Left ventricle myocardium inferior (tissue), 1 donor: Measurements from ENCODE around the gene SV2B. TPM values are rescaled to one million over a fixed set of nuclear protein-coding genes. Genes with fewer than 3 reads are reported as not detected.
A peak's percentile ranks its signal among the peaks of the same experiment; 100 is the strongest.

ENCODE experiments used
- DNase-seq: peaks from one replicate; pipeline ENCODE4 v3.0.0-alpha.2; 2020
- H3K27ac ChIP-seq: fragments of 200-600 bp; replicated peaks from 2 replicates; pipeline ENCODE4 v1.8.0; 2021
- H3K27me3 ChIP-seq: fragments of 200-600 bp; 2 replicates; pipeline ENCODE4 v1.8.0; 2021; ENCODE audit warnings: low read depth
- H3K36me3 ChIP-seq: fragments of 200-600 bp; 2 replicates; pipeline ENCODE4 v1.8.0; 2021
- H3K4me1 ChIP-seq: fragments of 200-600 bp; 2 replicates; pipeline ENCODE4 v1.8.0; 2021
- H3K4me3 ChIP-seq: fragments of 200-600 bp; 2 replicates; pipeline ENCODE4 v1.8.0; 2021; ENCODE audit warnings: mild to moderate bottlenecking, moderate library complexity
- H3K9me3 ChIP-seq: fragments of 200-600 bp; replicated peaks from 2 replicates; pipeline ENCODE4 v1.8.0; 2021
- intact Hi-C: fragments of 100-400 bp; cut with micrococcal nuclease; formaldehyde crosslinking; loops from one replicate; pipeline ENCODE4 v1.11.0; 2022
- total RNA-seq: library from RNA; stranded (reverse); fragmentation: NEBNext Ultra II Directional; extraction: Animal tissue kit (Norgen Biotek cat#: 25700); gene quantifications from one replicate; pipeline ENCODE4 v1.2.1, GENCODE V29; 2021
- TF ChIP-seq, protein P1 (sequence below): fragments of 200-600 bp; IDR thresholded peaks from 2 replicates; pipeline ENCODE4 v1.8.0; 2021; ENCODE audit warnings: antibody characterized with exemption, mild to moderate bottlenecking, borderline replicate concordance
- donor health status: DM: no; HTN: yes; CAD: no; lungs with severe emphysema.

Gene SV2B
- total RNA-seq, 1 donor from 2014 or later, result 2.8 TPM

- DNase-seq, result no peak
- intact Hi-C loops, result loop anchor here (10.0 kb wide), 1 partner anchor 76 kb away; no protein-coding TSS in a partner anchor
- TF ChIP-seq, protein P1, sequence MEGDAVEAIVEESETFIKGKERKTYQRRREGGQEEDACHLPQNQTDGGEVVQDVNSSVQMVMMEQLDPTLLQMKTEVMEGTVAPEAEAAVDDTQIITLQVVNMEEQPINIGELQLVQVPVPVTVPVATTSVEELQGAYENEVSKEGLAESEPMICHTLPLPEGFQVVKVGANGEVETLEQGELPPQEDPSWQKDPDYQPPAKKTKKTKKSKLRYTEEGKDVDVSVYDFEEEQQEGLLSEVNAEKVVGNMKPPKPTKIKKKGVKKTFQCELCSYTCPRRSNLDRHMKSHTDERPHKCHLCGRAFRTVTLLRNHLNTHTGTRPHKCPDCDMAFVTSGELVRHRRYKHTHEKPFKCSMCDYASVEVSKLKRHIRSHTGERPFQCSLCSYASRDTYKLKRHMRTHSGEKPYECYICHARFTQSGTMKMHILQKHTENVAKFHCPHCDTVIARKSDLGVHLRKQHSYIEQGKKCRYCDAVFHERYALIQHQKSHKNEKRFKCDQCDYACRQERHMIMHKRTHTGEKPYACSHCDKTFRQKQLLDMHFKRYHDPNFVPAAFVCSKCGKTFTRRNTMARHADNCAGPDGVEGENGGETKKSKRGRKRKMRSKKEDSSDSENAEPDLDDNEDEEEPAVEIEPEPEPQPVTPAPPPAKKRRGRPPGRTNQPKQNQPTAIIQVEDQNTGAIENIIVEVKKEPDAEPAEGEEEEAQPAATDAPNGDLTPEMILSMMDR, result peak; percentile 12
- Histone ChIP-seq H3K9me3 (peaks cover 6% of the 10 kb centered on the region), H3K27me3 (peaks cover 20% of the 10 kb centered on the region), H3K4me3 (no peak overlapping the region), H3K27ac (no peak overlapping the region), H3K4me1 (no peaks in the 10 kb centered on the region), H3K36me3 (no peaks in the 10 kb centered on the region)
Observed at GRCh38 chr15:91068966-91069365, 31.1 kb upstream of the SV2B start.

GRCh38 chr15:91070872-91071271, 29.2 kb upstream of the SV2B start:
- intact Hi-C loops, result no loop called here
- no peak for DNase-seq
- TF ChIP-seq, protein P1, result no peak
- Histone ChIP-seq H3K9me3 (no peaks in the 10 kb centered on the region), H3K4me1 (no peaks in the 10 kb centered on the region), H3K27me3 (peaks cover 20% of the 10 kb centered on the region), H3K4me3 (no peak overlapping the region), H3K36me3 (no peaks in the 10 kb centered on the region), H3K27ac (no peak overlapping the region)

GRCh38 chr15:91072161-91072560, 27.9 kb upstream of the SV2B start:
- DNase-seq, result no peak
- Histone ChIP-seq H3K27me3 (peaks cover 20% of the 10 kb centered on the region), H3K4me3 (no peak overlapping the region), H3K27ac (no peak overlapping the region), H3K9me3 (no peaks in the 10 kb centered on the region), H3K4me1 (no peaks in the 10 kb centered on the region), H3K36me3 (no peaks in the 10 kb centered on the region)
- intact Hi-C loops, result no loop called here
- TF ChIP-seq, protein P1, result no peak

GRCh38 chr15:91073077-91073476, 27.0 kb upstream of the SV2B start:
- Histone ChIP-seq H3K27me3 (peaks cover 20% of the 10 kb centered on the region), H3K36me3 (no peaks in the 10 kb centered on the region), H3K27ac (no peak overlapping the region), H3K9me3 (peaks cover 7% of the 10 kb centered on the region), H3K4me3 (no peak overlapping the region), H3K4me1 (no peaks in the 10 kb centered on the region)
- DNase-seq, result no peak
- TF ChIP-seq, protein P1, result no peak
- intact Hi-C loops, result no loop called here

GRCh38 chr15:91073768-91074167, 26.3 kb upstream of the SV2B start:
- H3K36me3 ChIP-seq, result no peaks in the 10 kb centered on the region
- peaks cover 20% of the 10 kb centered on the region for H3K27me3 ChIP-seq
- H3K27ac ChIP-seq, result no peak overlapping the region
- no peak for DNase-seq
- H3K4me3 ChIP-seq, result no peak overlapping the region
- no peaks in the 10 kb centered on the region for H3K4me1 ChIP-seq
- TF ChIP-seq, protein P1, result no peak
- intact Hi-C loops, result no loop called here
- peaks cover 14% of the 10 kb centered on the region for H3K9me3 ChIP-seq

DNA sequence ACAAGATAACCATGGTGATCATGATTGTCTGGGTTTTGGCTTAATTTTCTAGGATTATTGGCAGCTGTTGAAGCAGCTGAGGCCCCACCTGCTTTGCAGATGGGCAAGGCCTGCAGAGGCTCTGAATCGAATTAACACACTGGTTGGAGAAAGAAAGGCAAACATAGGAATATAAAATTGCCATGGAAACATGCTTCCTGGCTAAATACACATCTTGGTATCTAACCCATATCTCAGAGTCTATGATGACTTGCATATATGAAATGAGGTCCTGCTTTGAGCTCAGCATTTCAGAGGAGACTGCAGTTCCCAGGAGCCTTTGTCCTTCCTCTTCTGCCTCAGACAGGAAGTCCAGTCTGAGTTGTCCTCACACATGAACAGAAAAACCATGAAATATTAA, 24.3 kb upstream of the SV2B start:
- H3K27me3 ChIP-seq, result peaks cover 9% of the 10 kb centered on the region
- H3K36me3 ChIP-seq, result no peaks in the 10 kb centered on the region
- H3K4me1 ChIP-seq, result no peaks in the 10 kb centered on the region
- no peak overlapping the region for H3K4me3 ChIP-seq
- H3K9me3 ChIP-seq, result peaks cover 33% of the 10 kb centered on the region
- intact Hi-C loops, result no loop called here
- no peak overlapping the region for H3K27ac ChIP-seq
- no peak for DNase-seq
- TF ChIP-seq, protein P1, result no peak
